Measurements from ENCODE around the gene RNF157.

GRCh38 chr17:76240461-76241203, at the start of gene RNF157:
- TF ChIP-seq POLR2A (IDR thresholded peaks at IDR 0.05; ENCODE audit: low read length) (no peak), GATA1 (IDR thresholded peaks at IDR 0.05; ENCODE audit: low read depth, low read length) (no peak)
